HG02798 (cell line): ENCODE measurements around the gene TMEM235.
"Not testable (repeated sequence)": the region's sequence is repeated elsewhere in the genome, so short reads cannot be mapped to it uniquely, and the experiment has no call there.

Experiments
- ATAC-seq: cut with Tn5 transposase; IDR thresholded peaks from one replicate; pipeline ENCODE4 v1.9.1; 2021; ENCODE audit warnings: mild to moderate bottlenecking; ENCODE audit not compliant: unreplicated experiment, poor library complexity

TMEM235 gene

GRCh38 chr17:78214706-78215061 lies 16.7 kb upstream of the TMEM235 start:
- no peak for ATAC-seq

- ATAC-seq: no peak
Observed at GRCh38 chr17:78219396-78220150, 11.9 kb upstream of the TMEM235 start.

- ATAC-seq: no peak
Observed at GRCh38 chr17:78223061-78223460, 8.4 kb upstream of the TMEM235 start.

GRCh38 chr17:78223765-78224164 lies 7.7 kb upstream of the TMEM235 start:
- ATAC-seq: no peak

GRCh38 chr17:78224231-78225087 lies 7.0 kb upstream of the TMEM235 start:
- ATAC-seq: no peak

- no peak for ATAC-seq
Observed at GRCh38 chr17:78225088-78225865, 6.2 kb upstream of the TMEM235 start.

- ATAC-seq: no peak
Observed at GRCh38 chr17:78226055-78226758, 5.2 kb upstream of the TMEM235 start.

- ATAC-seq: no peak
Observed at GRCh38 chr17:78226759-78227454, 4.5 kb upstream of the TMEM235 start.

GRCh38 chr17:78227455-78227916 lies 3.9 kb upstream of the TMEM235 start:
- ATAC-seq: no peak

GRCh38 chr17:78228176-78228575 lies 3.3 kb upstream of the TMEM235 start:
- ATAC-seq: no peak

GRCh38 chr17:78230252-78230962 lies 1.0 kb upstream of the TMEM235 start:
- no peak for ATAC-seq

GRCh38 chr17:78231991-78232858 lies 794 bp downstream of the TMEM235 start:
- ATAC-seq: no peak

GRCh38 chr17:78232859-78233173 lies 1.4 kb downstream of the TMEM235 start:
- no peak for ATAC-seq

GRCh38 chr17:78233678-78234077 lies 2.2 kb downstream of the TMEM235 start:
- ATAC-seq: no peak

- ATAC-seq: no peak
Observed at GRCh38 chr17:78234261-78234865, 2.9 kb downstream of the TMEM235 start.

- not testable (repeated sequence) for ATAC-seq
Observed at GRCh38 chr17:78235022-78235421, 3.6 kb downstream of the TMEM235 start.

- ATAC-seq: no peak
Observed at GRCh38 chr17:78235885-78236284, 4.5 kb downstream of the TMEM235 start.
